GM19395 (cell line): ENCODE data around the gene MAP3K2.

ENCODE experiments used
- ATAC-seq: cut with Tn5 transposase; IDR thresholded peaks from one replicate; pipeline ENCODE4 v1.9.1; 2021; ENCODE audit warnings: mild to moderate bottlenecking, moderate library complexity; ENCODE audit not compliant: unreplicated experiment

MAP3K2 gene

GRCh38 chr2:127387655-127388422 is at the start of gene MAP3K2:
MAP3K2 (minus strand) TSS chr2:127387975; CDS start chr2:127343129, 44,846 bp downstream.
- peak; percentile 67 for ATAC-seq

- no peak for ATAC-seq
These were observed 49.3 kb upstream of the MAP3K2 start for GRCh38 chr2:127437056-127437455.

- ATAC-seq: no peak
These were observed 46.7 kb upstream of the MAP3K2 start for GRCh38 chr2:127434515-127434914.

GRCh38 chr2:127431408-127432023 is 43.7 kb upstream of the MAP3K2 start:
- no peak for ATAC-seq

- no peak for ATAC-seq
These were observed 42.2 kb upstream of the MAP3K2 start for GRCh38 chr2:127429844-127430425.

GRCh38 chr2:127429291-127429690 is 41.5 kb upstream of the MAP3K2 start:
- ATAC-seq: no peak

- ATAC-seq: no peak
These were observed 41.0 kb upstream of the MAP3K2 start for GRCh38 chr2:127428815-127429109.

- ATAC-seq: no peak
These were observed 40.5 kb upstream of the MAP3K2 start for GRCh38 chr2:127428057-127428814.

GRCh38 chr2:127427376-127428056 is 39.7 kb upstream of the MAP3K2 start:
- ATAC-seq: no peak

- no peak for ATAC-seq
These were observed 39.0 kb upstream of the MAP3K2 start for GRCh38 chr2:127426501-127427354.

GRCh38 chr2:127425540-127426490 is 38.0 kb upstream of the MAP3K2 start:
- no peak for ATAC-seq

GRCh38 chr2:127424598-127425520 is 37.1 kb upstream of the MAP3K2 start:
- ATAC-seq: no peak

- no peak for ATAC-seq
These were observed 36.1 kb upstream of the MAP3K2 start for GRCh38 chr2:127423880-127424279.

GRCh38 chr2:127423478-127423843 is 35.7 kb upstream of the MAP3K2 start:
- no peak for ATAC-seq

- no peak for ATAC-seq
These were observed 35.0 kb upstream of the MAP3K2 start for GRCh38 chr2:127422559-127423477.

- no peak for ATAC-seq
These were observed 34.2 kb upstream of the MAP3K2 start for GRCh38 chr2:127421871-127422558.
